GM13976 (cell line): ENCODE measurements around the gene ELP4.

Experiments used
- DNase-seq: peaks from one replicate; pipeline ENCODE4 v3.0.0; 2012; ENCODE audit warnings: low spot score
- in situ Hi-C: fragments of 300-500 bp; cut with MboI; formaldehyde crosslinking; loops from one replicate; pipeline ENCODE4 v1.12.0; 2022; ENCODE audit warnings: low sequenced_read_pairs, mixed read lengths, inconsistent platforms; ENCODE audit not compliant: unreplicated experiment
- TF ChIP-seq, protein P1 (sequence below): IDR thresholded peaks from 2 replicates; pipeline ENCODE4 v1.5.1; 2012; ENCODE audit warnings: borderline replicate concordance, mild to moderate bottlenecking; ENCODE audit not compliant: insufficient read depth; ENCODE audit errors: extremely low read depth, missing control alignments, control extremely low read depth

Gene ELP4

DNA sequence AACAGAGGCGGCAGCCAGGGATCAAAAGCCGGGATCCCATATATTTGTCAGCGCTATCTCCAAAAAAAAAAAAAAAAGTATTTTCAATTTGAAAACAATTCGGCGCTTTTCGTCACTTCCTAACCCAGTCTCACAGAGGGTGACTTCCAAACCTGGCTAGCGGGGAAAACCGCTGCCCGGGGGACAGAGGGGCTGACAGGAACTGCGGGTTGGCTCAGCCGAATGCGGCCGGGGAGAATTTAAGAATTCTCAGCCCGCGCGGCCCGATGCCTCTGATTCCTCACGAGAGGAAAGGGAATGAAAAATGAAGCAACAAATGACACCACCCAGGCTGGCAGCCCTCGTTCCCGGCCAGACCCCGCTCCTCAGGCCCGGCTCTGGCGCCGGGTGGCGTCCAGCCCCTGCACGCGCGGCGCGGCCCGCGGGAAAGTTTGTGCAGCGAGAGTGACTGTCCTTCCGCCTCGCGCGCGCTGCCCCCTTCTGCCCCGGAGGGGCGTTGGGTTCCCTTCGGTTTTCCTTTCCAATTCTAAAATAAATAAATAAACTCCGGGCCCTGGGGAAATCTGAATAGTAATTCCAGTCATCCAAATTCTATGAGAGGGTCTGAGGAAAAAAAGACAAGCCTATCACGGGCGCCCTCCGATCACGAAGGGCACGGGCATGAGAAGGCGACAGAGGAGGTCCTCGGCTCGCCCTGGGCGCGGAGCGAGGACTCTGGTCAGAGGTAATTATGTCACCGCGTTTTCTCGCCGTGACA lies 306.3 kb downstream of the ELP4 start:
- in situ Hi-C loops = no loop called here
- TF ChIP-seq, protein P1, sequence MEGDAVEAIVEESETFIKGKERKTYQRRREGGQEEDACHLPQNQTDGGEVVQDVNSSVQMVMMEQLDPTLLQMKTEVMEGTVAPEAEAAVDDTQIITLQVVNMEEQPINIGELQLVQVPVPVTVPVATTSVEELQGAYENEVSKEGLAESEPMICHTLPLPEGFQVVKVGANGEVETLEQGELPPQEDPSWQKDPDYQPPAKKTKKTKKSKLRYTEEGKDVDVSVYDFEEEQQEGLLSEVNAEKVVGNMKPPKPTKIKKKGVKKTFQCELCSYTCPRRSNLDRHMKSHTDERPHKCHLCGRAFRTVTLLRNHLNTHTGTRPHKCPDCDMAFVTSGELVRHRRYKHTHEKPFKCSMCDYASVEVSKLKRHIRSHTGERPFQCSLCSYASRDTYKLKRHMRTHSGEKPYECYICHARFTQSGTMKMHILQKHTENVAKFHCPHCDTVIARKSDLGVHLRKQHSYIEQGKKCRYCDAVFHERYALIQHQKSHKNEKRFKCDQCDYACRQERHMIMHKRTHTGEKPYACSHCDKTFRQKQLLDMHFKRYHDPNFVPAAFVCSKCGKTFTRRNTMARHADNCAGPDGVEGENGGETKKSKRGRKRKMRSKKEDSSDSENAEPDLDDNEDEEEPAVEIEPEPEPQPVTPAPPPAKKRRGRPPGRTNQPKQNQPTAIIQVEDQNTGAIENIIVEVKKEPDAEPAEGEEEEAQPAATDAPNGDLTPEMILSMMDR = no peak
- peak; percentile 37 for DNase-seq

DNA sequence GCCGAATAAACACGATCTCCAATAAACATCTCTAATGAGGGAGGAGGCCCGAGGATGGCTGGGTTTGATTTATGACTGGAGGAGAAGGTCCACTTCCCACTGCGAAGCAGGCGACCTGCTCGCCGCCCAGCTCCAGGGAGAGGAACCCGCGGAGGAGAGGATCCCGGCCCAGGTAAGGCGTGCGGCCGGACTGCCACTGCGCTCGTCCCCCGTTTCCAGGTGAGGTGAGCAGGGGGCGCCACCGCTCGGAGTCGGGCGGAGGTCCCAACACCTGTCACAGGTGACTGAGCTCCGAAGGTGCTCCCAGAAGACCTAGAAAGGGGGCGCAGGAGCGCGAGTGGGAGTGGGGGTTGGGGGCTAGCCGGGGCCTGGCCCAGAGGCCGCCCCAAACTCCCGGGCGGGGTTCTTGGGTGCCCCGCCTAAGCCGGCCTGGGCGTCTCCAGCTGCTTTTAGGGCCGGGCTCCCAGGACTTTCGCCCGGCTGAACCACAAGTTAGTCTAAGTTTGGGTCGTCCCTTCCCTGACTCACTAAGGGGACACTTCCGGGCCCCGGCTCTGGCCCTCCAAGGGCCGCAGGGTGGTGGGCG lies 307.0 kb downstream of the ELP4 start:
- in situ Hi-C loops = no loop called here
- TF ChIP-seq, protein P1 = no peak
- no peak for DNase-seq

DNA sequence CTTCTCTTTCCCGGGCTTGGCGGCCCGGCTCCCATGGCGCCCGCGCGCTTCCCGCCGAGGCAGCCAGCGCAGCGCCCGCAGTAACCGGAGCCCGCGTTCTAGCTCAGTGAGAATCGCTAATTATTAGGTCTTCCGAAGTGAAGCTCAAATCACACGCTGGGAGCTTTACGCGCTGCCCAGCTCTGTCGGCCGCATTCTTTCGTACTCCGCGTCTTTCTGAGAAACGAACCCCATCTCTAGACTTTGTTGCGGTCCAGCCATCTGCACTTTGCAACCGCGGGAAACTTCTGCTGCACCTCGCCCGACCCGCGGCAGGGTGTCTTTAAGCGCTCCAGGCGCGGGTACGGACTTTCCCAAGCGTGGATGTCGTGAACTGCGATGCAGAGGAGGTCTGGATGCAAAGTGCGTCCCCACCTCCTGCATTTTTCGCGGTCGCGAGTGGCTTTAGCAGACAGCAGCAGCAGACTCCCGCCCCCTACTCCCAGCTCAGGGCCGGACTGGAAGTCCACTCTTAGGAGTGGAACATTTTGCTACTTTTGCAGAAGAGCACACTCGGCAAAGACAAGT lies 307.6 kb downstream of the ELP4 start:
- TF ChIP-seq, protein P1 = no peak
- peak; percentile 44 for DNase-seq
- in situ Hi-C loops = no loop called here

DNA sequence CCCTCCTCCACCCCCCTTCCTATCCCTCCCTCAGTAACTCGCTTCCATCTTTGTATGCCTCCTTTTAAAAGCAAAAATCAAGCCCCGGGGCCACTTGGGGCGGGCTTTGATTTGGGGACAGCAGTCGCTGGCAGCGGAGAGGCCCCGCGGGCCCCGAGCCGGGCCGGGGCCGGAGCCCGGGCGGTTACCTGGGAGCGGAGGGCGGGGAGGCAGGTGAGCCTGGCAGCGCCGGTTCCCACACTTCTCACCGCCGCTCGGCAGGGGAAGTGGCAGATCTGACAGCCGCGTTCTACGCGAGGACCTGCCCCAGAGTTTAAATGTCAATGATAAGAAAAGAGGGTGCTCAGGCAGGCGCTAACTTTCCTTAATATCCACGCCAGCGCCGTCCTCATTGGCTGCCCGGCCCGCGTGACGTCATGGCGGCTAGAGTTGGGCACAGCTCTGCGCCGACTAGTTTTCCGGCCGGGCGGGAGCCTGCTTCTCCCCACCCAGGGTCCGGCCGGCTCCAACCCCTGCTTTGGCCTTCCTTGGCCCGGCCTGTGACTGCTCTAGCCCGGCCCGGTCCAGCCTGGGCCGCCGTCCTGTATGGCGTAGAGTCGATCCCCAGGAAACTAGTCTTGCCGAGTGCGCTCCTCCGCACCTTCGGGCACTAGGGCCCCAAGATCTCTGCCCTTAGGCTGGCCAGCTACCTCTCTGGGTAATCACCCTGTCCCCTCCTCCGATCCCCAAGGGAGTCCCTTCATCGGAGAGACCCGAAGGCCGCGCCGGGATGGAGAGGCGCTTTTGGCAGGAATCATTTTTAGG lies 308.3 kb downstream of the ELP4 start:
- in situ Hi-C loops = no loop called here
- peak; percentile 38 for DNase-seq
- TF ChIP-seq, protein P1 = no peak

DNA sequence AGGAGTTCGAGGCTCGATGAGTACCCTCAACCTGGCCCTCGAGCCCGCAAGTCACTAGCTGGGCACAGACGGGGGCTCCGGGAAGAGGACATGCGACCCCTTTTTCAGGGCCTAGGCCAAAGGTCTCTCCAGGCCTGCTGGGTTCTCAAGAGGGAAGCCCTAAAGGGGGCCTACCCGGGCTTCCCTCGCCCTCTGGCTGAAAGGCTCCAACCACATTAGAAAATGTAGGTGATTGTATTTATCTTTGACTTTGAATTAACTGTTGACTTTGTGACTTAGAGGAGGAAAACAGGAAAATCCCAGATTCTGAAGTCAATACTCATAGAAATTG lies 308.8 kb downstream of the ELP4 start:
- TF ChIP-seq, protein P1 = no peak
- in situ Hi-C loops = no loop called here
- no peak for DNase-seq

DNA sequence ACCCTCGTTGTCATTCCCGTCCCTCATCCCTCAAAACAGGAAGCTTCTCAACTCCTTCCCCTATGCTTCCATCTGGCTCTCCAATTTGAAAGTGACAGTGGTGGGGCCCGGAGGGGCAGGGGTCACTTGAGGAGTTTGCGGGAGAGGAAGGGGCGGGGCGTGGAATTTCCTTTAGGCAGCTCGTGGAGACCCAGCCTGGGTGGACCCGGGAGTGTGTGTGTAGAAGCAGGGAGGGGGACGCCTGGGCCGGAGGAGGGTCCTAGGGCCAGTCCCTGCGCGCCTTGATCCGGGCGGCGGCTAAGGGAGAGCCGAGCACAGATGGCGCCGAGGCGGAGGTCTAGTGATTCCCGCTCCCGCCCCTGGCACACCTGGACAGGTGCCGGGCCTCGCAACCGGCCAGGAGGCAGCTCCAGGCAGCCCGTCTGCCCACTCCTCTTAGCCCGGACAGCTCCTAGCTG lies 309.3 kb downstream of the ELP4 start:
- TF ChIP-seq, protein P1 = no peak
- peak; percentile 25 for DNase-seq
- in situ Hi-C loops = no loop called here
